Uterus (tissue), 4 donors: ENCODE data around the gene MFAP3L. TPM values are rescaled to one million over a fixed set of nuclear protein-coding genes. Genes with fewer than 3 reads are reported as not detected.
"Not testable (repeated sequence)": the region's sequence is repeated elsewhere in the genome, so short reads cannot be mapped to it uniquely, and the experiment has no call there.

Source experiments
- DNase-seq, 2 donors: peaks; one replicate each; pipeline ENCODE4 v3.0.0-alpha.2; 2019 to 2020
- H3K27ac ChIP-seq, 2 donors: fragments of 200-600 bp; sonication (generic); 1 replicate in 1 of 2; 2 replicates in 1 of 2; pipeline ENCODE4 v1.5.1; 2016 to 2018
- H3K27me3 ChIP-seq, 2 donors: fragments of 200-600 bp; sonication (generic); one replicate each; pipeline ENCODE4 v1.5.1; 2018 to 2019; ENCODE audit warnings: control low read depth in 1 of 2
- H3K36me3 ChIP-seq, 2 donors: fragments of 200-600 bp; sonication (generic); one replicate each; pipeline ENCODE4 v1.5.1; 2019; ENCODE audit warnings: control low read depth in 1 of 2
- H3K4me1 ChIP-seq, 2 donors: fragments of 200-600 bp; sonication (generic); one replicate each; pipeline ENCODE4 v1.5.1; 2018 to 2019; ENCODE audit warnings: control low read depth in 1 of 2
- H3K4me3 ChIP-seq, 2 donors: fragments of 200-600 bp; sonication (generic); 1 replicate in 1 of 2; 2 replicates in 1 of 2; pipeline ENCODE4 v1.5.1; 2018 to 2019; ENCODE audit warnings: mild to moderate bottlenecking in 1 of 2
- H3K9me3 ChIP-seq, 2 donors: fragments of 200-600 bp; sonication (generic); one replicate each; pipeline ENCODE4 v1.5.1; 2019; ENCODE audit warnings: control low read depth in 1 of 2
- CTCF ChIP-seq, 4 experiments: fragments of 200-600 bp in 2 of 4; fragments of 450-650 bp in 2 of 4; sonication (generic) in 2 of 4; IDR thresholded peaks; one replicate each; pipeline ENCODE4 v1.5.1; 2016 to 2019; ENCODE audit warnings: antibody characterized with exemption in 4 of 4, mild to moderate bottlenecking in 2 of 4, moderate library complexity in 1 of 4
- POLR2A ChIP-seq, 2 donors: fragments of 450-650 bp; IDR thresholded peaks; one replicate each; pipeline ENCODE4 v1.6.1; 2016; ENCODE audit warnings: antibody characterized with exemption in 2 of 2, mild to moderate bottlenecking in 1 of 2, moderate library complexity in 1 of 2
- intact Hi-C: fragments of 100-400 bp; cut with DNase I; formaldehyde crosslinking; loops from one replicate; pipeline ENCODE4 v1.15.1; 2023; ENCODE audit warnings: low total_unique reads
- total RNA-seq, 4 donors: library from RNA; depleted of rRNA in 3 of 4; stranded (reverse); fragments of >200 nt in 3 of 4; gene quantifications; one replicate each; pipeline versions ENCODE4 v1.1.0 to v1.2.4, GENCODE V29; 2014 to 2023
- donor health status: DM: yes; HTN: yes; CAD: no.

Gene MFAP3L
- total RNA-seq, 4 donors from 2014 or later = 6.6 to 38.4 (median 14.9) TPM

GRCh38 chr4:170057866-170058265 is 31.7 kb upstream of the MFAP3L start:
- intact Hi-C loops = no loop called here
- H3K4me3 ChIP-seq = no peak overlapping the region
- no peak for DNase-seq
- TF ChIP-seq CTCF (IDR thresholded peaks at IDR 0.05) (no peak), POLR2A (IDR thresholded peaks at IDR 0.05) (no peak)
- H3K36me3 ChIP-seq = no peaks in the 10 kb centered on the region
- no peaks in the 10 kb centered on the region for H3K4me1 ChIP-seq
- no peaks in the 10 kb centered on the region for H3K27me3 ChIP-seq
- H3K27ac ChIP-seq = no peak overlapping the region
- H3K9me3 ChIP-seq = no peaks in the 10 kb centered on the region

- no peaks in the 10 kb centered on the region for H3K27me3 ChIP-seq
- H3K4me3 ChIP-seq = no peak overlapping the region
- DNase-seq = no peak
- no peaks in the 10 kb centered on the region for H3K9me3 ChIP-seq
- H3K4me1 ChIP-seq = no peaks in the 10 kb centered on the region
- H3K27ac ChIP-seq = no peak overlapping the region
- intact Hi-C loops = no loop called here
- H3K36me3 ChIP-seq = no peaks in the 10 kb centered on the region
- TF ChIP-seq CTCF (IDR thresholded peaks at IDR 0.05) (no peak), POLR2A (IDR thresholded peaks at IDR 0.05) (no peak)
Measured at GRCh38 chr4:170052919-170053318, 26.7 kb upstream of the MFAP3L start.

DNA sequence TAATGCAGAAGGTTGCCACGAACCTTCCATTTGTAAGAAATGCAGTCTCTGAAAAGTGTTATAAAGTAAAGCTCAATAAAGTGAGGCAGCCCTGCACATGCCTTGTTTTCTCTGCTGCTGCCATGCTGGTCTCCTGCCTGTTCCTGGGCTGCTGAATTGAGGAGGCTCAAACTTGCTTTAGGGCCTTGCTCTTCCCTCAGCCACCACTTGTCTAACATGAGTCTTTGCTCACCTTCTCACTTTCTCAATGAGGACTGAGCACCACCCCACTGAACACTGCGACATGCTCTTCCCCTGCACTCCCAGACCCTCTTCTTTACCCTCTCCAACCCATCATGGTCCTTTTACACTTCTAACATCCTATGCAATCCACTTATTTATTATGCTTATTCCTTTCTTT is 25.2 kb upstream of the MFAP3L start:
- no peak for DNase-seq
- H3K27me3 ChIP-seq = no peaks in the 10 kb centered on the region
- TF ChIP-seq CTCF (IDR thresholded peaks at IDR 0.05) (no peak), POLR2A (IDR thresholded peaks at IDR 0.05) (no peak)
- no peaks in the 10 kb centered on the region for H3K4me1 ChIP-seq
- H3K9me3 ChIP-seq = no peaks in the 10 kb centered on the region
- intact Hi-C loops = no loop called here
- no peak overlapping the region for H3K27ac ChIP-seq
- H3K36me3 ChIP-seq = no peaks in the 10 kb centered on the region
- no peak overlapping the region for H3K4me3 ChIP-seq

GRCh38 chr4:170049766-170050165 is 23.6 kb upstream of the MFAP3L start:
- TF ChIP-seq CTCF (IDR thresholded peaks at IDR 0.05) = no peak
- no peak for TF ChIP-seq POLR2A (IDR thresholded peaks at IDR 0.05)
- H3K36me3 ChIP-seq = no peaks in the 10 kb centered on the region
- H3K27ac ChIP-seq = no peak overlapping the region
- intact Hi-C loops = no loop called here
- no peak overlapping the region for H3K4me3 ChIP-seq
- no peaks in the 10 kb centered on the region for H3K4me1 ChIP-seq
- no peaks in the 10 kb centered on the region for H3K27me3 ChIP-seq
- no peak for DNase-seq
- H3K9me3 ChIP-seq = no peaks in the 10 kb centered on the region

DNA sequence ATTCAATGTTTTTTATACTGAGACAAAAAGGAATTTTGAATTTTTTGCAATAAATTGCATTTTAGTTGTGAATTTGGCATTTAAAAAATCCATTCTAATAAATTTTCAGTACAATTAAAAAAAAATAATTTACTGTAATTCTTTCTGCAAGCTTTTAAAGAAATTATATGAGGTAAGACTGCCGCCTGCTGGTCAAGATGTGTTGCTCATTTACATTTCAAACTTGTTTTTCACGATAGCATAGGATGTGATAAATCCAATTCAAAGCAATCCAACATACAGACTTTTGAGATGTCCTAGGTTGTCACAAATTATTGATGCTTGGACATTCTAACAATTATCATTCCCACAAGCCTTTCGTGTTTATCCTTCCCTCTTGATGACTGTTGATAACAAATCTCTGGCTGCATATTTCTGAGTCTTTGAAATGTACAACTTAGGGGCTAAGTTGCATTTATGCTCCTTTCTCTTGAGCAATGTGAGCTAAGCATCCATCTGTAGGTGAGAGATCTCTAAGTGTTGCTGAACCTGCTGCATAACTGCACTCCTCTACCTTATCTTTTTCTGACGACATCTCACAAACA is 21.7 kb upstream of the MFAP3L start:
- peak; percentile 25 to 67 for DNase-seq
- peak; percentile 70 to 83 (median 75) for TF ChIP-seq CTCF (IDR thresholded peaks at IDR 0.05)
- TF ChIP-seq POLR2A (IDR thresholded peaks at IDR 0.05) = no peak
- Histone ChIP-seq H3K4me3 (no peak overlapping the region), H3K27me3 (no peaks in the 10 kb centered on the region), H3K36me3 (no peaks in the 10 kb centered on the region), H3K9me3 (no peaks in the 10 kb centered on the region), H3K4me1 (no peaks in the 10 kb centered on the region), H3K27ac (no peak overlapping the region)
- intact Hi-C loops = no loop called here

GRCh38 chr4:170046156-170046555 is 20.0 kb upstream of the MFAP3L start:
- H3K27ac ChIP-seq, H3K4me3 ChIP-seq, H3K36me3 ChIP-seq, H3K9me3 ChIP-seq, DNase-seq, H3K27me3 ChIP-seq, H3K4me1 ChIP-seq, intact Hi-C loops: not testable (repeated sequence)
